OCI-LY7 (cell line): Measurements from ENCODE around the gene MRPL41. TPM values are rescaled to one million over a fixed set of nuclear protein-coding genes. Genes with fewer than 3 reads are reported as not detected.

Experiments
- BruUV-seq: library from RNA; stranded (reverse); fragments of 400-500 nt; replicated peaks from 2 replicates; lab custom pipeline; 2021; lab: Mats Ljungman, UMichigan
- CTCF ChIA-PET: fragments of 300-600 bp; sonication (Branson Sonifier 250); formaldehyde crosslinking; loops from one replicate; lab custom pipeline; 2022; ENCODE audit warnings: antibody characterized with exemption; ENCODE audit not compliant: unreplicated experiment; lab: Charles Lee
- POLR2A ChIA-PET: fragments of 300-600 bp; sonication (Branson Sonifier 250); formaldehyde crosslinking; loops from one replicate; lab custom pipeline; 2022; ENCODE audit warnings: antibody characterized with exemption; lab: Charles Lee
- DNase-seq: peaks from one replicate; pipeline ENCODE4 v3.0.0-alpha.2; 2015; ENCODE audit warnings: low spot score
- H2AFZ ChIP-seq: fragments of 200-600 bp; sonication (generic), shearing (Covaris generic); 2 replicates; pipeline ENCODE4 v1.6.1; 2014; ENCODE audit warnings: mild to moderate bottlenecking, antibody characterized with exemption, low read length, moderate library complexity
- H3K27ac ChIP-seq: fragments of 200-600 bp; sonication (generic); 2 replicates; pipeline ENCODE4 v1.5.1; 2014; ENCODE audit warnings: mixed run types, low read depth, mild to moderate bottlenecking, moderate library complexity, low read length, inconsistent platforms; ENCODE audit not compliant: poor library complexity, severe bottlenecking
- H3K36me3 ChIP-seq: fragments of 200-600 bp; sonication (generic); 2 replicates; pipeline ENCODE4 v1.6.1; 2014; ENCODE audit warnings: mild to moderate bottlenecking, antibody characterized with exemption, low read length, moderate library complexity, mixed read lengths; ENCODE audit not compliant: insufficient read depth
- H3K4me1 ChIP-seq: fragments of 200-600 bp; sonication (generic); 2 replicates; pipeline ENCODE4 v1.5.1; 2014; ENCODE audit warnings: mild to moderate bottlenecking, low read length; ENCODE audit not compliant: insufficient read depth, poor library complexity, severe bottlenecking
- H3K4me2 ChIP-seq: fragments of 200-600 bp; sonication (generic); 2 replicates; pipeline ENCODE4 v1.6.1; 2014; ENCODE audit warnings: mild to moderate bottlenecking, low read length
- H3K4me3 ChIP-seq: fragments of 200-600 bp; sonication (generic); 2 replicates; pipeline ENCODE4 v1.5.1; 2014; ENCODE audit warnings: mild to moderate bottlenecking, low read depth, low read length; ENCODE audit not compliant: poor library complexity, severe bottlenecking
- H3K79me2 ChIP-seq: fragments of 200-600 bp; sonication (generic); 2 replicates; pipeline ENCODE4 v1.6.1; 2016; ENCODE audit warnings: low read depth, mild to moderate bottlenecking, low read length, moderate library complexity, mixed read lengths; ENCODE audit not compliant: insufficient read depth
- H3K9me2 ChIP-seq: fragments of 200-600 bp; sonication (generic); 2 replicates; pipeline ENCODE4 v1.6.1; 2016; ENCODE audit warnings: mild to moderate bottlenecking, low read length, mixed read lengths; ENCODE audit not compliant: insufficient read depth
- H3K9me3 ChIP-seq: fragments of 200-600 bp; sonication (generic); 2 replicates; pipeline ENCODE4 v1.6.1; 2014; ENCODE audit warnings: mild to moderate bottlenecking, mixed run types, low read length, mixed read lengths
- H4K20me1 ChIP-seq: fragments of 200-600 bp; sonication (generic); 2 replicates; pipeline ENCODE4 v1.6.1; 2014; ENCODE audit warnings: mild to moderate bottlenecking, antibody characterized with exemption, low read length, moderate library complexity, mixed read lengths; ENCODE audit not compliant: insufficient read depth
- CTCF ChIP-seq: fragments of 200-600 bp; sonication (generic); conservative IDR thresholded peaks from 2 replicates; pipeline ENCODE4 v1.5.1; 2014; ENCODE audit warnings: mild to moderate bottlenecking, antibody characterized with exemption, low read length, moderate library complexity, mixed read lengths
- EZH2phosphoT487 ChIP-seq: fragments of 200-600 bp; sonication (generic); IDR thresholded peaks from 2 replicates; pipeline ENCODE4 v1.6.1; 2018; ENCODE audit warnings: low read depth, borderline replicate concordance, mild to moderate bottlenecking, mixed run types, antibody characterized with exemption, low read length, moderate library complexity, mixed read lengths
- intact Hi-C: fragments of 100-400 bp; cut with micrococcal nuclease; formaldehyde crosslinking; loops from one replicate; pipeline ENCODE4 v1.10.0; 2022; ENCODE audit not compliant: unreplicated experiment
- total RNA-seq, 2 experiments: library from RNA; depleted of rRNA in 1 of 2; stranded (reverse); fragments of >200 nt in 1 of 2; shearing (Covaris generic) in 1 of 2; gene quantifications; 2 replicates each; pipeline ENCODE4 v1.2.3, GENCODE V29; 2014 to 2022

Gene MRPL41
- total RNA-seq, 2 experiments from 2014 or later = 26.4 to 34.8 TPM

GRCh38 chr9:137590469-137591383, 39.0 kb downstream of the MRPL41 start, which contains the start of gene ZMYND19:
Gene ZMYND19, minus strand, starts transcription at chr9:137590512. Its CDS starts 249 bp downstream, at chr9:137590263.
- ChIA-PET POLR2A (interaction anchor here (0.5 to 1.1 kb wide), 5 partner anchors 10 to 37 kb away, joined by 3 to 7 read pairs (median 3); partner anchors contain the start of gene ARRDC1), CTCF (interaction anchor here (1.2 kb wide), 1 partner anchor 79 kb away, joined by 3 read pairs; no protein-coding TSS in a partner anchor)
- Histone ChIP-seq H3K79me2 (peaks cover 15% of the 10 kb centered on the region; the same call in 1 of the 2 replicates), H3K4me2 (peak within 1 kb of the TSS; percentile 93), H2AFZ (peak within 1 kb of the TSS; percentile 92; the same call in 1 of the 2 replicates), H4K20me1 (peaks cover 8% of the 10 kb centered on the region), H3K36me3 (peaks cover 37% of the 10 kb centered on the region), H3K9me2 (no peaks in the 10 kb centered on the region), H3K9me3 (no peaks in the 10 kb centered on the region), H3K27ac (peak within 1 kb of the TSS; percentile 29), H3K4me1 (peaks cover 13% of the 10 kb centered on the region), H3K4me3 (peak within 1 kb of the TSS; percentile 96)
- intact Hi-C loops = loop anchor here (1.0 to 2.0 kb wide), 2 partner anchors 14 to 15 kb away; partner anchors contain the start of gene ARRDC1
- peak; percentile 93 for DNase-seq
- no TSS peak for BruUV-seq
- TF ChIP-seq CTCF = no peak
- TF ChIP-seq EZH2phosphoT487 = no peak

DNA sequence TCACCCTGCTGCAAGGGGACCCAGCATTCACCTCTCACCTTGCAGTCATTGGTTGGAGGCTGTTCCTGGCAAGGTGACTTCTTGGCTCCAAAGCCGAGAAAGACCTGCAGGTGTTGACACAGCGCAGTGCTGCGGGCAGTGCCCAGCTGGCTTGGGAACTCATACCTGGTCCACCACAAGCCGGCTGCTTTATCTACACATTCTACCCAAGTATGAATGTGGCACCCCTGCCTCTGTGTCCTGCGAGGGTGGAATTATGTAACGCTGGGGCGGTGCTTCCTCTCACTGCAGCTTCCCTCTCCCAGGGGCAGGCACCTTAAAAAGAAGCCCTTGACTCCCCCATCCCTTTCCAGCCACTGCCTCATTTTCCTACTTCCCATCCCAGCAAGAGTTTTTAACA, 41.1 kb downstream of the MRPL41 start:
- Histone ChIP-seq H2AFZ (no peak overlapping the region), H3K36me3 (peaks cover 16% of the 10 kb centered on the region), H3K9me3 (no peaks in the 10 kb centered on the region), H3K4me1 (peaks cover 13% of the 10 kb centered on the region), H3K79me2 (peaks cover 15% of the 10 kb centered on the region; the same call in 1 of the 2 replicates), H4K20me1 (peaks cover 8% of the 10 kb centered on the region), H3K4me2 (no peak overlapping the region), H3K4me3 (no peak overlapping the region), H3K27ac (no peak overlapping the region), H3K9me2 (no peaks in the 10 kb centered on the region)
- DNase-seq = no peak
- no TSS peak for BruUV-seq
- POLR2A ChIA-PET = no interaction called here
- CTCF ChIA-PET = no interaction called here
- no peak for TF ChIP-seq CTCF
- no peak for TF ChIP-seq EZH2phosphoT487
- intact Hi-C loops = no loop called here
